SK-N-MC (cell line): ENCODE results near the gene VWC2L.

ENCODE experiments used
- EZH2 ChIP-seq: fragments of 200-600 bp; sonication (generic); IDR thresholded peaks from one replicate; pipeline ENCODE4 v1.6.1; 2017; ENCODE audit warnings: antibody characterized with exemption
- FOXP2 ChIP-seq: optimal IDR thresholded peaks from 2 replicates; pipeline ENCODE3; 2011; ENCODE audit warnings: mild to moderate bottlenecking, moderate library complexity; ENCODE audit not compliant: insufficient read depth; ENCODE audit errors: extremely low read length, control extremely low read depth
- POLR2AphosphoS5 ChIP-seq: IDR thresholded peaks from 2 replicates; pipeline ENCODE4 v1.6.1; 2012; ENCODE audit warnings: mild to moderate bottlenecking, low read depth, low read length, borderline replicate concordance

DNA sequence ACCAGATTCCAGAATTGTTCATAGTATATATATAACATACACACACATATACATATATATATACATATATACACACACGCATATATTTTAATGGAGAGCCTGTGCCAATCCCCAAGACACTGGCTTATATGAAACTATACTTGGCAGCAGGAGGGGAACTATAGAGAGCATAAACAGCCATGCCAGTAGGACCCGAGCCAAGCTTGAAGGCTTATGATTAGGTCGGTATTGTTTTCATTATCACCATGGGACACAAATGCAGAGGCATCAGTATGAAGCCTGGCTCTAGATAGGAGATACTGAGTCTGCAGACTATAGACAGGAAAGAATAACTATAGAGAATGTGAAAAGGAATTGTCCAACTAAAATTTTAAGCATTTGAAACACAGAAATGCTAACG is 181.2 kb downstream of the VWC2L start:
- no peak for TF ChIP-seq EZH2
- no peak for TF ChIP-seq POLR2AphosphoS5
- no peak for TF ChIP-seq FOXP2
